ENCODE data around the gene MPG. TPM values are rescaled to one million over a fixed set of nuclear protein-coding genes. Genes with fewer than 3 reads are reported as not detected.

The MPG gene
- total RNA-seq, 1 experiment from 2014 or later: 55.8 TPM

DNA sequence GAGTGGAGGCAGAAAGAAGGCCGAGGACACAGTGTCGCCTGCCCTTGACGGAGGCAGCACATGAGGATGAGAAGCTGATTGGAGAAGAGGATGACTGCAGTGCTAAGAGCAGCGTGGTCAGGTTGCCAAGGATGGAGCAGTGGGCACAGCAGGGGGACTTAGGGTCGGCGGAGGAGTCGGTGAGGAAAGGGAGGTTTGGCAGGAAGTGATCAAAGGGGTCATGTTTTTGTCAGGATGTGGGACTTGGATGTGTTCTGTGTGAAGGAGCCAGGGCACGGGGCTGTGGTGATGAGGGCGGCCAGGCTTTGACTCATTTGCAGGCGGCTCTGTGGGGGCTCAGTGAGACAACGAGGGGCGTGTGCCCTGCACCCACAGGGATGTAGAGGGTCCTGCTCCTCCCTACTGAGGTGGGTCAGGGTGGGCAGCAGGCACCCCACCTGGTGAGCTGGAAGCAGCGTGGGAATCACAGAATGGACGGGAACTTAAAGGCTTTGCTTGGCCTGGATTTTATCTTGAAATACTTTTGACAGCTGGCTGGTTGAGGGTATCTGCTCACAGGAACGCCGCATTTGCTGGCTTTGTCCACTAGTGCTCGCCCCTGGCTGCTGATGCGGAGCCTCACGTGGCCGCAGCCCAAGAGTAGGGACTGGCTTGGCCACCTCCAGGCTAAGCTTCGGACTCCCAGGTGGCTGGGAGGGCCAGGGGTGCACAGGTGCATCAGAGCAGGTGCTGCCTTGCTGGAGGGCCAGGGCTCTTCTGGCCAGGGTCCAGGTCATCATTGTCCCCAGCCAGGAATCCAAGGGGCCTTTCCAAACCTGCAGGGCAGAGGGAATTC lies 6.0 kb downstream of the MPG start:
- DNase-seq (ENCODE audit: low read depth): peak; percentile 47

DNA sequence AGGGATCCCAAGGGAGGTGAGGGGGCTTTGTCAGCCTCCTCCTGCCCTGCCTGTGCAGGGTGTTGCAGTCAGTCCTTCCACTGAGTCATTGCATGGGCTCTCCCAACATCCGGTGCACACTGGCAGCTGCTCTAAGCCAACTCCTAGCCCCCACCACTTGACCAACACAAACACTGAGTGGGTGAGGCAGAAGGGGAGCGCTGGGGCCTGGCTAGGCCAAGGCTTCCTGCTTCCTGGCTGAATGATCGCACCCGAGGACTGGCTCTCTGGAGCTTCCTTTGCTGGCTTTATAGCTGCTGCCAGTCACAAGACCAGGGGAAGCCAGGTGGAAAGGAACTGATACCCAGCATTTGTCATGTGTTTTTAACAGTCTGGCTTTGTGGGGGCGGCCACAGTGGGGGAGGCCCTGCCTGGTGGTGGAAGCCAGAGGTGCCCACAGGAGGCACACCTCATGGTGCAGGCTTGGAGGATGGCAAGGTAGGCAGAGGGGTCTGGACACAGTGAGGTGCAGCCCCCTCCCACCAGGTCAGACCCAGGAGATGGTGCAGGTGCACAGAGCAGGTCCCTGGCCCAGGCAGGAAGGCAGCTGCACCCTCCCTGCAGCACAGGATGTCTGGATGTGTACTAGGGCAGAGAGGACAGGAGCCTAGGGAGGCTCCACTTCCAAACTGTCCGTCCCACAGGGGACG lies 6.8 kb downstream of the MPG start:
- peak; percentile 93 for DNase-seq (ENCODE audit: low read depth)

DNA sequence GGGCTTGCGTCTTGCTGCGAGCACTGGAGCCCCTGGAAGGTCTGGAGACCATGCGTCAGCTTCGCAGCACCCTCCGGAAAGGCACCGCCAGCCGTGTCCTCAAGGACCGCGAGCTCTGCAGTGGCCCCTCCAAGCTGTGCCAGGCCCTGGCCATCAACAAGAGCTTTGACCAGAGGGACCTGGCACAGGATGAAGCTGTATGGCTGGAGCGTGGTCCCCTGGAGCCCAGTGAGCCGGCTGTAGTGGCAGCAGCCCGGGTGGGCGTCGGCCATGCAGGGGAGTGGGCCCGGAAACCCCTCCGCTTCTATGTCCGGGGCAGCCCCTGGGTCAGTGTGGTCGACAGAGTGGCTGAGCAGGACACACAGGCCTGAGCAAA lies 7.4 kb downstream of the MPG start:
- no peak for DNase-seq (ENCODE audit: low read depth)

DNA sequence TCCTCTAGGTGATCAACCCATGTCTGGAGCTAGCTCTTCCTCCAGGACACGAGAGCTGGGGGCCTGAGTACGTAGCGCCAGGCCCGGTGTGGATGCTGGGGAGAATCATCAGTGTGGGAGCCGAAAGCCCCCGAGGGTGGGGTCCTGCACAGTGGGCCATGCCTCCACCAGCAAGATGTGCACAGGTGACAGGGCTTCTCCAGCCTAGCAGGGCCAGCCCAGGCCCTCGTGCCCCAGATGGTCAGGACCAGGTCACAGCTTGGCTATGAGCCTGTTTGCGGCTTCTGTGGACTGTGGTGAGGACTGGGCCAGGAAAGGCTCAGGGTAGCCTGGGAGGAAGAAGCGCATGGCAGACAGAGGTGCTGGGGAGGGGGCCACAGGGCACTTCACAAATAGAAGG lies 7.8 kb downstream of the MPG start:
- DNase-seq (ENCODE audit: low read depth): no peak

DNA sequence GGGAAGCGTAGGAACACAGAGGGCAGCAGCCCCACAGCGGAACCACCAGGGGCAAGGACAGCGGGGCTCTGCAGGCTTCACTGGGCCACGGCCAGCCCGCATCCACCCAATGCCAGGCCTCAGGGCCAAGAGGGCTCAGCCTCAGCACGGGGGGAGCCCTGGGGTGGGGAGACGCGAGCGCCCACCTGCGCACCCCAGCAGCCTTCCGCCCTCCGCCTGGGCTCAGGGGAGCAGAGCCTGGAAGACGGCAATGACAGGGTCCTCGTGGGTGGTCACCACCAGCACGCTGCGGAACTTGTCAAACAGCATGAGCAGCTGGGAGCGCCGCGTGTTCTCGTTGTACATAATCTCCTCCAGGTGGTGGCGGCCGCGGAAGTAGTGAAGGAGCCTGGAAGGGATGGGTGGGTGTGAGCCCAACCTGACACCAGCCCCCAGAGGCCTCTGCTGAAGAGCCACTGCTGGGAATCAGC lies 8.5 kb downstream of the MPG start:
- no peak for DNase-seq (ENCODE audit: low read depth)

DNA sequence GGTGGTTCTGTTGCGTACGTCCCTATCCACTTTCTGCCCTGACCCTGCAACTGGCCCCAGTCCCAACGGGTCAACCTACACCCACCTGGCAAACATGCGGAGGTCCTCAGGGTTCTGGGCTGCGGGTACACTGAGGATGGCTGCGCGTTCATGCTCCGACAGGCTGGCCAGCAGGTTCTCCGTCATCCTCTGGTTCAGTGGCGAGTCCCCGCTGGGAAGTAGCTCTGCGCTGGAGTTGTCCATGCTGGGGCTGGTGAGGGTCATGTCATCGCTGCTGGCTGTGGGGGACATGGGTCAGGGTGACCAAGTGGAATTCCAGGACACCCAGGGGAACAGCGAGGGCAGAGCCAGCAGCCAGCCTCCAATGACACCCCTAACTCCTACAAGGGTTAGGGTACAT lies 10.6 kb downstream of the MPG start:
- no peak for DNase-seq (ENCODE audit: low read depth)

DNA sequence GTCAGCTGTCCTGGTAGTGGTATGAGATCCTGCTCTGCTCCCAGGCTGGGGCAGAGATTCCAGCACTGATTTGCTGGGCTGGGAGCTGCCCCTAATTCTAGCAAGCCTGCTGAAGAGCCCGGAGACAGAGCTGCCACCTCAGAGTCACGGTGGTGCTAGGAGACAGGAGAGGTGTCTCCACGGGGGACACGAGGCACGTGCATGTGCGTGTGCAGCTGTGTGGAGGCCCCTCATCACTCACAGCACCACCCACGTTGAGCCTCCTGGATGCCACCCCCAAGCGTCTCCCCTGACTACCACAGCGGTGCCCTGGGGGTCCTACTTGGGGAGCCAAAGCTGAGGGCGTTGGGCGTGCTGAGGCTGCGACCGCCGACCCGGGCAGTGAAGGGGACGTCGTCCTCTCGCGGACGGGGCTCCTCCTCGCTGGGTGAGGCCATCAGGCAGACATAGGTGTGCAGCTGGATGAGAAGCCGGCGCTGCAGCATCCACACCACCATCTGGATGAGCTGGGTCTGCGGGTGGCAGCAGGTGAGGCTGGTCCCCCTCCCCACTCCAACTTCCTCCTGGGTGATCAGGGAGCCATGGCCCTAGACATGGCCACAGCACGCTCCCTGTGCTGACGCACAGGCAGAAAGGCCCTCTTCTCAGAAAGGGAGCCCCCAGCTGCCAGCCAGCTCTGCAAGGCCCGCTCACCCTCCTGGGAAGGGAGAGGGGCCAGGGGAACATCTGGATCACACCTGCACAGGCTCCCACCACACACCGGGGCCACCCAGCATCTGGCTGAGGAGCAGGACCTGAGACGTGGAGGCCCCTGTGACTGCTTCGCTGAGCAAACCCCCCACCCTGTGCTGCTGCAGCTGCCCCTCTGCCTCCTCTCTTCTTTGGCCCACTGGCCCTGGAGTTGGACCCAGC lies 11.6 kb downstream of the MPG start:
- no peak for DNase-seq (ENCODE audit: low read depth)

DNA sequence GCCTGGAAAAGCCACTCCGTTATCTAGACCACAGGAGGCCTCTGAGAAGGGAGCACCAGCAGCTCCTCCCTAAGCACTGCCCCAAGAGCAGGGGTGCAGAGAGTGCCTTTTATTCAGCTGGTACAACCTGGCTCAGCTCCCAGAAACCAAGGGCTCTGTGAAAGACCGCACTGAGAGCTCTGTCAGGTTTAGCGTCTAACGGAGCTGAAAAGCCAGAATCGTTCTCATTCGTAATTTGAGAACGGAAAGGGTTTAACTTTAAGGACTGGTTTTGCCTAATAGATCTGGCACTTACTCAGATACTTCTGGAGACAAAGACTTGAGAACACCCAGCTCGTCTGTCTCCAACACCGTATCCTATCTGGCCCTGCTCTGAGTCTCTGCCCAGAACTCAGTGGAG lies 13.5 kb downstream of the MPG start:
- no peak for DNase-seq (ENCODE audit: low read depth)

DNA sequence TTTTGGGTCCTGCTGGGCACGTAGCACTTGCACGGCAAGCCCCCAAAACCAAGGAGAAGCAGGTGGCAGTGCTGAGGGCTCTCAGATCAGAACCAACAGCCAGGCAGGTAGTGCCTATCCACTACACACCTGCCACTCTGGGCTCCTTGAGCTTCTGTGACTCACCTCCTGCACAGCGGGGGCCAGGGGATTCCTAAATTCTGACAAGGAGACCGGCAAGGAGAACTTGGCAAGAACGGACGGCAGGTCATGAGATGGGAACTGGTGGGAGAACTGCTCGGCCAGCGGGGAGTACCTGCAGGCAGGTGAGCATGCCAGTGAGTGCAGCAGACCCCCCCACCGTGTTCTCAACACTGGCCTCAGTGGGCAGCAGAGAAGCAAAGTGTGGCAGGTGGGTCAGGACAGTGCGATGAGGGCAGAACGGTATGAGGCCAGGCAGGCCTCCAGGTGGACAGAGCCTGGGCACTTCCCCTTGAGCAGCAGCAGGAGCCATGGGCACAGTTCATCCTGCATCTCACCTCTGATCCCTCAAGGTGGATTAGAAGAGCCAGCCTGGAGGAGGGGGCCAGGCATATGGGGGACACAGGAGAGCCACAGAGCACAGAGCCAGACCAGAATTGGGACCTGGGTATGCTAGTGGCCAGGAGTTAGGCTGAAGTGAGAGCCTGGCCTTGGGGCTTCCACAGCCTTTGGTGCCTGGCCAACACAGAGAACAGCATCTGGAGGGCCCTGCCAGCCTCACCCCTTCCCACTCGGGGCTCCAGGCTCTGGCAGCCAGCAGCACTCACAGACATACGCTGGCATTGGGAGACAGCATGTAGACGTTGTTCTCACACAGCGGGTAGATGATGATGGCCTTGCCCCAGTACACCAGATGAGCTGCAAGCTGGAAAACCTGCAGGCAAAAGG lies 14.7 kb downstream of the MPG start:
- no peak for DNase-seq (ENCODE audit: low read depth)

DNA sequence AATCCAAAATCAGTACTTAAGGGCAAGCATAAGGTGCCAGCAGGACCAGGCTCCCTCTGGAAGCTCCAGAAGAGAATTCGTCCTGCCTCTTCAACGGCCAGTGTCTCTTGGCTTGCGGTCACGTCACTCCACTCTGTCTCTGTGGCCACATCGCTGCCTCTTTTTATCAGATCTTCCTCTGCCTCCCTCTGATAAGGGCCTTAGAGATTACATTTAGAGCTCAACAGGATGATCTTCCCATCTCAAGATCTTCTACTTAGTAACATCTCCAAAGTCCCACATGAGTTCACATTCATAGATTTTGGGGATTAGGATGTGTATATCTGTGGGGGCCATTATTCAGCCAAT lies 16.9 kb downstream of the MPG start:
- no peak for DNase-seq (ENCODE audit: low read depth)

DNA sequence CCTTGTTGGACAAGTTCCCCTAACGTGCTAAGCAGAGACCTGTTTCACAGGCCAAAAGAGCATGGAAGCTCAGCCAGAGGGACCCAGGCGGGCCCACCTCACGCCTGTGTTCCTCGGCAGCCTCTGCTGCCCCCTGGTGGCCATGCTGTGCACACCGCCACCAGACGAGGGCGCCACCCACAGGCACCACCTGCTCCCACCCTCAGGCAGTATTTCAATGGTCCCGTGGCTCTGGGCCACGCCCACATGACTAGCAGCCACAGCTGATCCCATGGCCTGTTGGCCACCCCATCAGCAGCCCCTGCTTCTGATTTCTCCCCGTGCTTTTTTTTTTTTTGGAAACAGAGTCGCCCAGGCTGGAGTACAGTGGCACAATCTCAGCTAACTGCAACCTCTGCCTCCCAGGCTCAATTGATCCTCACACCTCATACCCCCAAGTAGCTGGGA lies 18.9 kb downstream of the MPG start:
- peak; percentile 89 for DNase-seq (ENCODE audit: low read depth)

DNA sequence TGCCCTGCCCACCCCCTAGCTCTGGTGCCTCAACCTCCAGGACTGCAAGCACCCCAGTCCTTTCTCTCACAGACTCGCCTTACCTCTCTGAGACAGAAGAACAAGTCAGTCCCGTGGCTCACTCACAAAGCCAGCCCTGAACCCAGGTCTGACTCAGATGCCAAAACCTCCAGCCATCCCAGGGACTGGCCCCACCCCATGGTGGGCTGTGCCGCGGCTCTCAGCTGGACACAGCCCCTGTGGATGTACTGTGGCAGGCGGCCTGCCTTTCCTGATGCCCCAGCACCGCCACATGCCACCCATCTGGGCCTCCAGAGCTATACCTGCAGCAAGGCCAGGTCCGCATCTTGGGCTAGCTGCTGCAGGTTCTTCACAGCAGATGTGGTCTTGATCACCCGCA lies 19.8 kb downstream of the MPG start:
- DNase-seq (ENCODE audit: low read depth): no peak

DNA sequence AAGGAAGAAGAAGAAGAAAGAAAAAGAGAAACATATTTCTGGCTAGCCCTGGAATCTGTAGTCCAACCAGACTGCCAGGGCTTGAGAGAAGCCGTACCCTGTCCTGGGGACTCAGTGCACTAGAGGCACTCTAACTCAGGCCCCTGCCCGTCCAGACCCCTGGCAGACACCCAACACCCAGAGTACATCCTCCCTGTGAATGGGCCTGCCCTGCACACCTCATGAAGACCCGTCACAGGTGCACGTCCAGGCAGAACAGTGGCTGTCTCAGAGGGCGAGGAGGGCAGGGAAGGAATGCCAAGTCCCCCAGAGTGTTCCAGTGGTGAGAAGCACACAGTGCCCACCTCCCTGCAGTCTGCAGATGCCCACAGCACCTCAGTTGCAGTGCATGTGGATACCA lies 23.0 kb downstream of the MPG start:
- DNase-seq (ENCODE audit: low read depth): no peak

DNA sequence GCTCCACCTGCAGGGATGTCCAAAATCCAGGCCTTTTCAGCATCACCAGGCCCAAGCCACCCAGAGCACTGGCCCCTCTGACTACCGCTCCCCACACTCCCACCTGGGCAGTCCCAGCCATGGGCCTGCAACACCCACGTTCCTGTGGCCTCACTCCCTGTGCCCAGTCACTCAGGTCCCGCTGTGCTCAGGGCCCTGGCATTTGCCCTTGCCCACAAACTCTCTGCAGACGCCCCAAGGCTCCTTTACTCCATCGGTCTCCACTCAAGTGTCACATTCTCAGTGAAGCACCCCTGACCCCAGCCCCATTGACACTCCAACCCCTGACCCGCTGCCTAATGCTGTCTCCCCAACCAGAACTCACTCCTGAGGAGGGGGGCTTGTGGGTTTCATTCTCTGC lies 23.6 kb downstream of the MPG start:
- DNase-seq (ENCODE audit: low read depth): no peak

DNA sequence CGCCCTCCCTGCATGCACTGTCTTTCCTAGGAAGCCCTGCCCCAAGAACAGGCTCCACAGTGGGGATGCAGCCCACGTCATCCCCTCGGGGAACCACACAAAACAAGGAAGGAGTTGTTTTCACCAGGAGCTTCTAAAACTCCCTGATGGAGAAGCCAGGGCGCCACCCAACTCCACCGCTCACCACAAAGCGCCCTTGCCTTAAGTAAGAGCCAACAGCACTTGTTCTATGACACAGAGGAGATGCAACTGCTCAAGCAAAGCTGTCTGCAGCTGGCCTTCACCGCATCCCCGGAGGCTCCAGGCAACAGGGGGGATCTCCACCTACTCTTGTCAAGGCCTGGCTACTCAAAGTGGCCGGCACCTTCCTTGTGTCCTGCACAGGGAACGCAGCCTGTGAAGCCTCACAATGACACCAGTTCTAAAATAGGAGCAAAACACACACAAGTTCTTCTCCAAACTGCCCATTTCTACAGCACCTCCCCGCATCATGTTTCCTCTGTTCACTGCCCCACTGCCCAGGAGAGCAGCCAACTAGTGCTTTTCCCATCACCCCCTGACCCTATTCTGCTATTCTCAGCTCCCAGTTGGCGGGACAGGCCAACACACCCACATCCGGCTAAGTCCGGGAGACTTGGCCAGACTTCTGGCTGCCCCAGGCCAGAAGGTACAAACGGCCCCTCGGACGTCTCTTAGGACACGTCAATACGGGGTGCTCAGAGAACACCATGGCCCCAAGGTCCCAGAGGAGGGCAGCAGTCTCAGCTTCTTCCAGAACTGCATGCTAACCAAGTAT lies 24.2 kb downstream of the MPG start:
- DNase-seq (ENCODE audit: low read depth): no peak

DNA sequence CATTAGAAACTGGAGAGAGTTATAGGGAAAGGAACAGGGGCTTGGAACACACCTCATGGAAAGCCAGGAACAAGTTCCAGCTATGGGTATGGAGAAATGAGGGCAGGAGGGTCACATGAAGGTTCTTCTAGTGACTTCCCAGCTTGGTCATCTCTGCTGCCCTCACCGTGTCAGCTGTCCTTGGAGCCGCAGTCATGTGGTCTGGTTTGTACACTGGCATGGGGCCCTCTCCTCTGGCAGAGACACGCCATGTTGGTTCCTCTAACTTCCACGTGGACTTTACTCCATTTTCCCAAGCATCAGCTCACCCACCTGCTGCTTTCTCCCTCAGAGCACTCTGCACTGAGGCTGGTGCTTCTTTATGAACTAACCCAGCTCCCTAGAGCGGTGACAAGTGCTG lies 26.3 kb downstream of the MPG start:
- DNase-seq (ENCODE audit: low read depth): no peak

DNA sequence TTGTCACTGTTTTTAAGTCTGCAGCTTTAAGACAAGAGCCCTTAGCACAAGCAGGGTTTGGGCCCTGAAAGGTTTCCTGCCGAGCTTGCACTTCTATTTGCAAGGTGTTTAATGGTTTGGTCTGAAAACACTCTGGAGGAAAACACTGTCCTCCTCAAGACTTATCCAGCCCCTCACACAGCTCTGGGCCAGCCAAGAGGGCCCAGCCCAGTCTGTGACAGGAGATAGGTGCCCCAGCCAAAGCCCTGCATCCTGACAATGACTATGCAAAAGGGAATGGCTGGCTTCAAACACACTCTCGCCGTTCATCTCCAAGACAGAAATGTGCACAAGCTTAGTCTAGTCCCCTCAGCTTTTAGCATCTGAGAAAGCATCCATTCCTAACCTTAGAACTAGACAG lies 26.9 kb downstream of the MPG start:
- no peak for DNase-seq (ENCODE audit: low read depth)

DNA sequence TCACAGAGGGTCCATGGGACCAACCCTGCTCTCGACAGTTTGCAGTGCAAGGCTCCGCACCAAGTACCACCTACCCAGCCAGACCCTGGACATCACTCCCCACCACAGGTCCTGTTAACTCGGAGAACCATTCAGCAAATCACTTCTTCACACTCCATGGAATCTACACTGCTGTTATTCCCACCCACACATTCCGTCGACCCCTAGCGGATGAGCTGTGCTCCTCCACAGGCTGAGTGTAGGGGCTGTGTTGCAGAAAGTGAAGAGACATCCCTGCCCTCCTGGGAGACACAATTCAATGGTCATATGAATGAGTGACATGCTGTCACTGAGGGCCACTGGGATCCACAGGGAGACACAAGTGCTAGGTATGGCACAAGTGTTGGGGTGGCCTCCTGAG lies 27.5 kb downstream of the MPG start:
- no peak for DNase-seq (ENCODE audit: low read depth)

DNA sequence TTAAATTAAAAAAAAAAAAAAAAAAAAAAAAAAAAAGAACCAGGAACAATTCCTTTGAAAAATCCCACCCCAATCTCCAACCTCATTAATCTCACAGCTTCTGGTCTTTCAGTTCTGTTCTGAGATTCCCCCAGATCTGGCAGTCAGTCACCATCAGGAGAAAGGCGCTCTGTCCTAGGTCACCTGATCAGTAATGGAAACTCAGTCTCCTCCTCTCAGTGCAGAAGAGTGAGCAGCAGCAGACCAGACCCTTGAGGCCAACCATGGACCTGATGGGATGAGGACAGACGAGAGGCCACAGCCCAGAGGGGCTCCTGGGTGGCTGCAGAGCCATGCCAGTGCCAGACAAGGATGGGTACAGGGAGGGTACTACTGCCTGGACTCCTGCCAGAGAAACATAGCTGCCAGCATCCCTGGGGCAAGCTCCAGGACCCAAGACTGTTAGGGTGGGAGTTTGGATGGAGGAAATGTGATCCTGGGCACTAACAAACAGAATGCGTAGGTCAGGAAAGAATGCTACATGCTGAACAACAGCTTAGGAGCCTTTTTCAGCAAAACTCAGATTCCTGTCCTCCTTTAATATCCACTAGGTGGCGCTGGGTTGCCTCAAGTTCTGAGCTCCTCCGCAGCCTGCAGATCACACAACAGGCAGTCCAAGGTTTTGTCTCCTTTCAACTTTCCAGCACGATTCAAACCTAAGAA lies 28.7 kb downstream of the MPG start:
- DNase-seq (ENCODE audit: low read depth): peak; percentile 65
